GM21737 (cell line): Measurements from ENCODE around the gene APLNR.
A peak's percentile ranks its signal among the peaks of the same experiment; 100 is the strongest.

Experiments
- ATAC-seq: cut with Tn5 transposase; IDR thresholded peaks from one replicate; pipeline ENCODE4 v1.9.1; 2021; ENCODE audit warnings: mild to moderate bottlenecking, moderate library complexity; ENCODE audit not compliant: unreplicated experiment

Gene APLNR

DNA sequence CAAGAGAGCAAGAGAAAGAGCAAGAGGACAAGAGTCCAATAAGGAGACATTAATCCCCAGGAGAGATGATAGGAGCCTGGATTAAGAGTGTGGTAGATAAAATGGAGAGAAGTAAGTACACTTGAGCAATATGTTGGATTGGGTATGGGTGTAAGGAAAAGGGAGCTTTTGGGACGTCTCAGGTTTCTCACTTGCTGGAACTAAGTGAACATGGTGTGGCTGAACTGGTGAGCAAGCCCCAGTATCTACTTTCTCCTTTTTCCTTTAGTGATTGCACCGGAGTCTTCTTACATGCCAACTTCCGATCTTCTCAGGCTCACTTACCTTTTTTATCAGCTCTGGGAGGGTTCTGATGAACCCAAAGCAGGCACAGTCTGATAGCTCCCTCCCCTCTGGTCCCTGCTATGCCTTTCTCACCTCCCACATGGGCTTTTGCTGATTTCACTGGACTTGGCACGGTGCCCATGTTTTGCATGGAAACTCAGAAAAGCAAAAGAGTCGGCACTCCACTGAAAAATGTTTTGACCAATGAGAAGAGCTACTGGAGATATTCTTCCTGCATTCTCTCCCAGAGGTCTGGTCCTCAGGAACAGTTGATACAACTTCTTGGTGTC, 14.5 kb upstream of the APLNR start:
- no peak for ATAC-seq

DNA sequence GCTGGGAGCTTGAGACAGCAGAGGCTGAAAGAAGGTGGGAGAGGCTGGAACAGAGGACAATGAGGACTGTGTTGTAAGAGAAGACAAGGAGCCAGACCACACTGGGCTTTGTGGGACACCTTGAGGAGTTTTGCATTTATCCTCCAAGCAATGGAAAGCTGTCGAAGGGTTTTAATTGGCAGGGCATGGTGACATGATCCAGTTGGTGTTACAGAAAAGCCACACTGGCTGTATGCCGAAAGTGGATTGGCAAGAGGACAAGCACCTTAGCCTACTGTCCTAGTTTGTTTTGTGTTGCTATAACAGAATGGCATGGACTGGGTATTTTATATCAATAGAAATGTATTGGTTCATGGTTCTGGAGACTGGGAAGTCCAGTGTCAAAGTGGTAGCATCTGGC, 14.0 kb upstream of the APLNR start:
- ATAC-seq: no peak

DNA sequence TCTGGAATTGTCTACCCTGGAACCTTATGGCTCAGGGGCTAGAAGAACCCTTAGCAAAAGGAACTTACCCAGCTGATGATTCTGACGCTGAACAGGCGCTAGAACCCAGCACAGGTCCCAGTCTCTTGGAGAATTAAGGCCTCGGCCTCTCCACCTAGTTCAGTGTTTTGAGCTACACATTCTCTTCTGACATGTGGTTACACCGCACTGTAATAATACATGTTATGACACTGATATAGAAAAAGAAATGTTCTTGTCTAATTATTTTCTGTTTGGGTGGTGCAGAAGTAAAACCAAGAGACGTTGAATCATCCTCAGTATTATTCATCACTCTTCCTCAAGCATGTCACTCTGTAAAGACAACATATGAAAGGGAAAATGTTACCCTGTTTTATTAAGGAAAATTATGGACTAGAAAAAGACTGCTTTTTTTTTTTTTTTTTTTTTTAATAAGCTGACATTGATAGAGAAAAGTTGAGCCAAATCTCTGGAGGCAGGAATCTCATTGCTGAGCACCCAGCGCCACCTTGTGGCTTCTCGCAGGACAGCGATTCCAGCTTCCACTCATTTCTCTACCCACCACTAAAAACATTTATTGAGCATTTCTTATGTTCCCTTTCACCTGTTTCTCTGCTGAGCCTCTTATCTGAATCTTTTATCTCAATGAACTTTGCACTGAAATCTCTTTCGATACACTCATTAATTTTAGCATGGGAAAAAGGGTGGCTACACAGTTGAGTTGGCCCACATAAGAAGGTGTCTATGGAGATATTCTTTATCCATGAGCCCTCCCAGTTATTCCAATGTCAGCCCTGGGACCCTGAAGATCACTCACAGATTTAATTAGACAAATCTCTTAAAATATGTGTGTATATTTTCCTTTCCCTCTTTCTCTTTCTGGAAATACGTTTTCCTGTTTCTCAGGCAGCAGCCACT, 12.6 kb upstream of the APLNR start:
- no peak for ATAC-seq

DNA sequence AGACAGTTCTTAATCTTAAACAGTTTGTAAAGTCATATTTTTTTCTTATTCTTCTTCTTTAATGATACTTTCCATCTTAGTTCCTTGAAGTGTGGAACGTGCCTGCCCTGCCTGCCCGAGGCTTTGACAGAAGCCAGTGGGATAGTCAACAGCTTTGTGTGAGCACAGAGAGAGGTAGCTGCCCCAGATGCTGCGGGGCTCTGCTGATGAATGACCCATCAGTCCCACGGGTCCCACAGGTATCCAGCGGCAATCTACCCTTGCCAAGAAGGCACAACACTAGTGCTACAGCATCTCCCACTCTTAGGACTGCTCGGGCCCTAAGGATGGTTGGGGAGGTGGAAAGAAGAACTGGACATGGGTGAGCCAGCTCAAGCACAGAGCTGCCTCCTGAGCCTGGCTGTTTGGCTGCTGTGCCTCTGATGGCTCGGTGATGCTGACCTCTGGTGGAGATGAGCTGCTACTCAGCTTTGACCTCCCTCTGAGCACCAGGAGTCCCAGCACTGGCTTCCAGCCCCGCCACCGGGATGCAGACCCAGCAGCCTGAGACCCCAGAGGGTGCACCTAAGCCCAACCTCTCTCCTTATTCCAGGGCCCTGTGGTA, 11.8 kb upstream of the APLNR start:
- peak; percentile 58 for ATAC-seq

DNA sequence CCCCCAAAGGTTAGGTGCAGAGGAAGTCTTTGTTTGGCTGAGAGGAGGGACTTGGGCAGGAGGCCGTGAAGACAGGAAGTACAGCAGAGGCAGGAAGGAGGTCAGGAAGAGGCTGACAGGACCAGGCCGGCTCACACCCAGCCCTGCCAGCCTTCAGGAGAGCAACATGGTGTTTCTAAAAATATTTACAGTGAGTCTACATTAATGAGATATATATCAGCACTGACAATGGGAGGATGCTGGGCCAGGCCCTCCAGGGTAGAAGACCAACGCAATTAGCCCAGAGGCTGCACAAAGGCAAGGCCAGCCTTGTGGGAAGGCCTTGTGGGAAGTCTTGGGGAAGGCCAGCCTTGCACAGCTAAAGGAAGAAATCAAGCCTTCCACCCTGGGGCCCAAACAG, 7.9 kb upstream of the APLNR start:
- ATAC-seq: no peak

DNA sequence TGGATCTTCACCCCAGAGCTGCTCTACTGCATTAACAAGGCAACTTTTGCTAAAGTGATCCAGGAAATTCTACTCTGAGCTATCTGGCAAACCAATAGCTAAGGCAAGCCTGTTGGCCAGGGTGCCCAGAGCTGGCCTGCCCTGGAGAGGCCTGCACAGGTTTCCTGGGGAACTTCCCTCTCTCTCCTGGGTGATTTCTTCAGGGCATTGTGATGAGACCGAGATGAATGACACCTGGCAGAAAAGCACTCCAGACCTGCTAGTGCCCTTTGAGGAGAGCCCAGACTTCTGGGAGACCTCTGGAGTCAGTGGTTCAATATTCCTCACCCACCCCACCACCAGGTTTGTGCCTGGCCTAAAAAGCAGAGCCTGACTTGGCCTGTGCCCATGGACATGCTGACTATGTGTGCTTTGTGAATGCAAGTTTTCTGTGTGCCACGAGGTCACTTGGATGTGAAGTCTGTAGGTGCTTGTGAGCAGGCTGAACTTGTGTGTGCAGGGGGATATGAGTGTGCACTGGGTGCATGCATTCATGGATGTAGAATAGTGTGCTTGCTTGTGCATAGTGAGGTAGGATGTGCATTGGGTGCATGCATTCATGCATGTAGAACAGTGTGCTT, 4.4 kb upstream of the APLNR start:
- no peak for ATAC-seq

DNA sequence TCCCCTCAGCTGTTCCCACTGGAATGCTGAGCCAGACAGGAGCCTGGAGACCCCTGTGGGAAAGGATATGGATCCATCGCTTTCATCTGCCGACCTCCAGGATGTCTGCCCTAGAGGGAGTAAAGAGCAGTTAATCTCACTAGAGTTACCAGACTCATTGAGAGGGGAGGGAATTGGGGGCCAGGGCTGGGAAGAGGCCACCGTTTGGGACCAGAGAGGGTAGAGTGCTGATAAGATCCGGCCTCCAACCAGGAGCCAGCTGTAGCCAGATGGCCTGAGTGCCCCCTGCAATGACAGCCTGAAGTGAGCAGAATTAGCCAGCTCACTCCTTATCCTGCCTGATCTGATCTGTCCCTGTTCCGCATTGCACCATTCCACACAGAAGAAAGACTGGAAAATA, 3.7 kb upstream of the APLNR start:
- ATAC-seq: no peak

DNA sequence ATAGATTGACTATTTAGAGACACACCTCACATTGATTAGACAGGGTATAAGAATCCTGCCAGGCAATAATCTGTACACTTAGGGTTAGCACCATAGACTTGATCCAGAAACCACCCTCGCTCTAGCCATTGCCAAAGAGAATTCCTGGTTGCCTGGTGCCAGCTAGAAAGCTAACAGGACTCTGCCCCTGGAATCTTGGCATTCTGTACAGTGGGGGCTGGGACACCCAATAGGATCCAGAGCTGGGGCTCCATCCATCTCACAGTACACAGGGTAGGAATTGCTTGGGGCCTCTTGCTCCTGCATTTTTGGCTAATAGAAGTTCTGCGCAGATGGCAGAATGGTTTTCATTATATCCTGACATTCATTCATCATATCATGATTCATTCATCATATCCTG, 3.0 kb upstream of the APLNR start:
- ATAC-seq: no peak

DNA sequence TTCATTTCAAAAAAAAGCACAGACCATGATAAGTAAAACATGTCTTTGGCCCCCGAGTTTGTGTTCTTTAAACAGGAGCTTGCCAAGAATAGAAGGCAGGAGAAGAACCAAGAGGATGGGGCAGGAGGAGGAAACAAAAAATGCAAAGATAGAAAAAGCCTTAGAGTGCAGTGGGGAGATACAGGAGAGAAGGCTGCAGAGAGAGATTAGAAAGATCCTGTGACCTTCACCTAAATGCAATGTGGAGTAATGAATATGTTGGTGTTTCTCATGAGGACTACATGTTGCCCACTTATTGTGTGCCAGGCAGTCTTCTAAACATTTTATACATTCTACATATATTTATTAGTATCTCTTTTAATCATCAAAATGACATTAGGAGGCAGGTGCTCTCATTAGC, 2.3 kb upstream of the APLNR start:
- ATAC-seq: no peak

DNA sequence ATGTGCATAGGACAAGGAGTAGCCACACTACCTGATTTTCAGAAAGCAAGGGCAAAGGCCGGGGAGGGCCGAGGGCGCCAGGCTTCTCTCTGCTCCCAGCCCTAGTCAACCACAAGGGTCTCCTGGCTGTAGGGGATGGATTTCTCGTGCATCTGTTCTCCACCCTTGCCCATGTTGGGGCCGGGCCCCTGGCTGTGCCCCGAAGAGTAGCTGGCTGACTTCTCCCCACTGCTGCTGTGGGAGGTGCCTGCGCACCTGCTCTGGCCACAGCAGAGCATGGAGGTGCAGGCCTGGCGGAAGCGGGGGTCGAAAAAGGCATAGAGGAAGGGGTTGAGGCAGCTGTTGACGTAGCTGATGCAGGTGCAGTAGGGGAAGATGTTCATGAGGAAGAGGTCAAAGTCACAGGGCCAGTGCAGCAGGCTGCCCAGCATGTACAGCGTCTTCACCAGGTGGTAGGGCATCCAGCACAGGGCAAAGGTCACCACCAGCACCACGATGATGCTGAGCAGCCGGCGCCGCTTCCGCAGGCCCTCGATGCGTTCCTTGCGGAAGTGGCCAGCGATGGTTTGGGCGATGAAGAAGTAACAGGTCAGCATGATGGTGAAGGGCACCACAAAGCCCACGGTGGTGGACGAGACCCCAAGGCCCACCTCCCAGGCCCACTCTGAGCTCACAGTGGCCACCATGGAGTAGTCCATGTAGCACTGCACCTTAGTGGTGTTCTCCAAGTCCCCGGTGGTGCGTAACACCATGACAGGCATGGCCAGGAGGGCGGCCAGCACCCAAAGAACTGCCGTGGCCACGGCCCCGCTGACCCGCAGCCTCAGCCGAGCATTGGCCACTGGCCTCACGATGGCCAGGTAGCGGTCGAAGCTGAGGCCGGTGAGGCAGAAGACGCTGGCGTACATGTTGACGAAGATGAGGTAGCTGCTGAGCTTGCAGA, 1.0 kb downstream of the APLNR start:
- no peak for ATAC-seq

DNA sequence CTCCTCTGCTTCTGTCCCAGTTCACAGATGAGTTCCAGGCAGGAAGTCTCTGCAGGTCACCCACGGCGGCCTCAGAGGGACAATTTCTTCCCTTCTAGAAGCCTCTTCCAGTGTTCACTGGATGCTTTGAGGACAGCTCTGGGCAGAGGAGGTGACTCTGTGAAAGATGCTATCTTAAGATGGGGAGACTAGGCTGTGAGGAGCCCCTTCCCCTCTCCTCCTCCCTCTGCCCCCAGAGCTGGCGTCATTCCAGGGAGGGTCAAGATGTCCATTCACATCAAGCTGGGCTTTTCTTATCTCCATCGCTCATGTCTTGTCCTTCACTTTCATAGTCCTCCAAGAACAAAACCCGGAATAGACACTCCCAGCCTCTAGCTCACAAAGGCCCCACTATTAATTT, 3.3 kb downstream of the APLNR start:
- no peak for ATAC-seq

DNA sequence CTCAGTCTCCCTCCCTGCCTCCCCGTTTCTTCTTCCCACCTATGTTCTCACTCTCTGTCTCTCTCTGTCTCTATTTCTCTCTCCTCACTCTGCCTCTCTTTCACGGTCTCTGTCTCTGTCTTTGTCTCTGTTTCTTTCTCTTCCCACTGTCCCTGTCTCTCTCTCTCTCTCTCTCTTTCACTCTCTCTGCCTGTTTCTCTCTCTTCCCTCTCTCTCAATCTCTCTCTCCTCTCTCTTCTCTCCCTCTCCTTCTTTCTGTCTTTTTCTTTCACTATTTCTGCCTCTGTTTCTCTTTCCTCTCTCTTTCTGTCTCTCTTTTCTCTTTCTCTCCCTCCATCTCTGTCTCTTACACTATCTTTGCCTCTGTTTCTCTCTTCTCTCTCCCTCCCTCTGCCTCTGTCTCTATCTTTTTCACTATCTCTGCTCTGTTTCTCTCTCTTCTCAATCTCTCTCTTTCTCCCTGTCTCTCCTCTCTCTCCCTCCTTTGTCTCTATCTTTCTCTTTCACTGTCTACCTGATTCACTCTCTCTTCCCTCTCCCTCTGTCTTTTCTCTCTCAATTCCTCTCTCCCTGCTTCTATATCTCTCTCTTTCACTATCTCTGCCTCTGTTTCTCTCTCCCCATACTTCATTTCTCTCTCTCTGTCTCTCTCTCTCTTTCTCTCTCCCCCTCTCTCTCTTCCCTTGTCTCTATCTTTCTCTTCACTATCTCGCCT, 5.4 kb downstream of the APLNR start:
- no peak for ATAC-seq

DNA sequence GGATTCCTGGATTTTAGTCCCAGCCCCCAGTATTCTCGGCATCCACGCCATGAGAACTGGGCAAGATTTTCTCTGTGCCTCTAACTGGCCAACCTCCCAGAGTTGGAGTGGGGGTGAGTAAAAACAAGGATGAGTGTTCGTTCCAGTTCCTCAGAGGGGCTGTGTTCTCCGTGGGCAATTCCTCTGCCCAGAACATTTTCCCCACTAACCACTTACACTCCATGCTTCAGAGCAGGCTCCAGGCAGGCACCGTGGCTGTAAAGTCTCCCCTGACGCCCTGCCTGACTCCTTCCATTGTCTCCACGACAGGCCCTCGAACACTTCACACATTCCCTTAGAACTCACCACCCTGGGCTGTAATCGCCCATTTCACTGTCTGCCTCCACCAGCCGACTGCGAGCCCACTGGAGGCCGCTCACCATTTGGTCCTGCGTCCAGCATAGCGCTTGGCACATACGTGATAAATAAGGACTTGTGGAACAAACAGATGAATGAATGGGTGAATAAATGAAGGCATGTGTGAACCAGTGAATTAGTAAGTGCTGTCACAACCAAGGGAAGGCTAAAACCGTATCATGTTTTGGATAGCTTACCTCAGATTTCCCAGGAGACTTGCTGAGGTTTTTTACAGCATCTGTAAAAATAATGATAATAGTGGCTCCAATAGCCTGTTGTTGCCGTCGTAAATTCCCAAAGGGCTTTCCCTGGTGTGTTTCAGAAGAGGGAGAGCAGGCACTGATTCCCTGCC, 6.1 kb downstream of the APLNR start:
- no peak for ATAC-seq

DNA sequence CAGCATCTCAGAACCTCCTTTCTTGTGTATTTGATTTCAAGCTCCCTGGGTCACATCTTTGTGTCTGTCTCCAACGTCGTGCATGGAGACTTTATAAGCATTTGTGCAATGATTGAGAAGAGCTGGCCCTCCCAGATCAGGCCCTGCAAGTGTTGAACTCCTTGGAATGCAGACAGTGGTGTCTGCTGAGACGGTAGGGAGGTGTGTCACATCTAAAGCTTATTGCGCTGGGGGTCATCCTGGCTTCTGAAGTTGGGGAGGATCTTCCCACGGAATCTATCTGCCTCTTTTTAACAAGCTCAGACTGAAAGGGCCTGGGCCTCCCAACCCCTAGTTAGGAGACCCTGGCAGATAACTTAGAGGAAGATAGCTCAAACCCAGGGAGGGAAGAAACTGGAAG, 6.7 kb downstream of the APLNR start:
- no peak for ATAC-seq

DNA sequence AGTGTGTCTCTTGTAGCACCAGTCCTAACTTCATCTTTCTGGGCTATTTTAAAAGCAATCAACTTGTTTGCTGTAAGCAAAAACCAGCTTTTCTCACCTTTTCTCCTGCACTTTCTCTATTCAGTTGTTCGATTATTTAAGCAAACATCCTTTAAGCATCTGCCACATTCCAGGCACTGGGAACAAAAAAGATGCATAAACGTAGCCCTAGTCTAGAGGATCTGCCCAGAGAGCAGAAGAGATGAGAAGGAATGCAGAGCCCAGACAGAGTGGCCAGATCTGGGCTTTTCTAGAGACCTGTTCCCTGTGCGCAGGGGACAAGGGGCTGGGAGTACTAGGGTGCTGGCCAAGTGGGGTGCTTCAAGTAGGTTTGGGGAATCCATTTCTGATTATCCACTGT, 8.4 kb downstream of the APLNR start:
- no peak for ATAC-seq

DNA sequence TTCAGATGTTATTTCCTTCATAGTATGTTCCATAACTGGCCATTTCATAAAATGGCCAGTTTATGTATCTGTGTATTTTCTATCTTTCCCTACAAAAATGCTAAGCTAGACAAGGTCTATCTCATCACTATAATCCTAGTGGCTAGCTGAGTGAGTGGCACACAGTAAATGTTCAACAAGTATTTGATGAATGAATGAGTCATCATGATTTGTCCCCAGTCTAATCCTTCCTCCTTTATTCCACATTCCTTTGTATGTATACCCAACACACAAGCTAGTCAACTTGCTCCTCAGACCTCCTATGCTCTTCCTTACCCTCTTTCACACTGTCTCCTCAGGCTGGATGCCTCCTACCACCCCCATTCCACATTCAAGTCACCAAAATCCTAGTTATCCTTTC, 12.5 kb downstream of the APLNR start:
- ATAC-seq: no peak

DNA sequence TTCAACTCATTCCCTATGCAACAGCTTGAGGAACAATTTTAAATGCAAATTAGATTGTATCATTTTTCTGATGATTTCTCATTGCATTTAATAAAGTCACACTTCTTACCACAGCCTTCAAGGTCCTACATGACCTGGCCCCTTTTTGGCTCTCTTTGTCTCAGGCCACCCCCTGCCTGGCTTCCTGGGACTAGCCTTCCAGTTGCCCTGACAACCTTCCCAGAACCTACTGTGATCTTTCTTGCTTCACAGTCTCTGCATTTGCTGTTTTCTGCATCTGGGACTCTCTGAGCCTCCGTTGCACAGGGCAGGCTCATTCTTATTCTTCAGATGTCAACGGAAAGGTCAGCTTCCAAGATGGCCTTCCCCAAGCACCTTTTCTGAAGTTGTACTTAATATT, 12.9 kb downstream of the APLNR start:
- ATAC-seq: no peak

DNA sequence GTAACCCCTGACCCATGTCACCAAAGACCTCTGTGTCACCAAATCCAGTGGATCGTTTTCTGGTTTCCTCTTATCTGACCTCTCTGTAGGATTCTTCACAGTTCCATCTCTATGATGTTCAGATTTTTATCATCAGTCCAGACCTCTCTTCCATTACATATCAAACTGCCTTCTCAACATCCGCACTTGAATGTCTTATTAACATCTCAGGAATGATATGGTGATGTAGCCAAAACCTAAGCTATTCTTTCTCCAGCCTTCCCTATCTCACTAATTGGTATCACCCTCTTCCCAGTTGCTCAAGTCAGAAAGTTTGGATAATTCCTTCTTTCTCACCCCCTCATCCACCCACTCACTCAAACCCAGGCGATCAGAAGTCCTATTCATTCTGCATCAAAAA, 13.4 kb downstream of the APLNR start:
- no peak for ATAC-seq

DNA sequence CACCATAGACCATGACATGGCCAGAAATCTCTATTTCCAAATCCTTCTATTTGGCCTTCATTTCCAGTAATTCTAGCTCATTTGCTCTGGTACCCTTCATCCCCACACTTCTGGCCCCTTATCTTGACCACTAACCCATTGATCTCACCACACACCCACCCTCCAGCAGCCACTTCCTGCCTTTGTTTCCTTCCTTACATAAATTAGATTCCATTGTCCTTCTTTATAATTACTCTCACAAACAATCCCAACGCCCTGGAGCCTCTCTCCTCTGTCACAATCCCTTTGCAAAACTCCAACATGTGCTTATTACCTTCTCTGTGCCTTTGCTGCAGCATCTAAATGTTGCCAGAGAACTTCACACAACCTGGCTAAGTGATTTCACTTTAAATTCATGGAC, 14.8 kb downstream of the APLNR start:
- no peak for ATAC-seq
